ENCODE measurements around the gene DROSHA. TPM values are rescaled to one million over a fixed set of nuclear protein-coding genes. Genes with fewer than 3 reads are reported as not detected.

The DROSHA gene
- polyA plus RNA-seq, 3 donors, result 2.2 to 12.6 (median 7.6) TPM

GRCh38 chr5:31421806-31422586 is 109.9 kb downstream of the DROSHA start:
- peaks cover 50% of the 10 kb centered on the region in 2 donors for H3K36me3 Mint-ChIP-seq
- H3K4me3 Mint-ChIP-seq, result no peak overlapping the region
- 86% methylated on average over 1 of the region's 7 CpGs for WGBS (ENCODE audit: insufficient coverage)

DNA sequence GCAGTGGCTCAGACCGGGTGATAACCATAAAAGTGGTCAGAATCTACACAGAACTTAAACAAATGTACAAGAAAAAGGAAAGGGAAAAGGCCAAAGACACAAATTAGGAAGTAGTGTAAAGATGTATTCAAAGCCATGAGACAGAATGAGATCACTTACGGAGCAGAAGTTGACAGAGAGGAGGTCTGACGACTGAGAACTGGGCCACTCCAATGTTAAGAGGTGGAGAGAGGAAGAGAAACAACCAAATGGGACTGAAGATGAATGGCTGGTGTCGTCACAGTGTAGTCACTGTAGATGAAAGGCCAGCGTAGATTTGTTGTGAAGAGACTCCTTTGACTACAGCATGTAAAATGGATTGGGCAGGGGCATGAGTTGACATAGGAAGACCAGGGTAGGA is 114.4 kb downstream of the DROSHA start:
- 70% methylated on average over 3 of the region's 5 CpGs for WGBS (ENCODE audit: insufficient coverage)
- Mint-ChIP-seq H3K4me3 (no peak overlapping the region), H3K4me1 (no peaks in the 10 kb centered on the region), H3K27me3 (ENCODE audit: low read depth in 3 of 3) (no peaks in the 10 kb centered on the region), H3K27ac (no peak overlapping the region), H3K9me3 (peaks cover 0 to 2% (median 0%) of the 10 kb centered on the region in 7 donors), H3K36me3 (peaks cover 40% of the 10 kb centered on the region in 2 donors)
- Histone ChIP-seq H3K4me1 (ENCODE audit: control insufficient read depth in 1 of 2, insufficient read depth in 2 of 2, low read length in 2 of 2) (no peaks in the 10 kb centered on the region), H3K27ac (ENCODE audit: low read depth in 1 of 2, low read length in 2 of 2) (no peak overlapping the region), H4K20me1 (ENCODE audit: insufficient read depth, low read length) (no peaks in the 10 kb centered on the region), H3K36me3 (replicated peaks in 1 of 2; ENCODE audit: control insufficient read depth in 1 of 2, insufficient read depth in 2 of 2, low read length in 2 of 2) (peaks cover 57 to 95% of the 10 kb centered on the region in 2 donors), H3K9ac (ENCODE audit: insufficient read depth, low read length, poor library complexity, severe bottlenecking) (no peak overlapping the region), H3K79me2 (ENCODE audit: insufficient read depth, low read length) (no peaks in the 10 kb centered on the region), H3K9me3 (replicated peaks in 1 of 2; ENCODE audit: control insufficient read depth in 1 of 2, insufficient read depth in 1 of 2, low read length in 2 of 2) (no peaks in the 10 kb centered on the region), H3K27me3 (ENCODE audit: control insufficient read depth in 2 of 2, insufficient read depth in 2 of 2, low read length in 2 of 2) (no peaks in the 10 kb centered on the region), H2AFZ (ENCODE audit: insufficient read depth, low read depth, low read length, poor library complexity, severe bottlenecking) (no peak overlapping the region), H3K4me2 (replicated peaks; ENCODE audit: extremely low read depth, low read length, poor library complexity, severe bottlenecking) (no peak overlapping the region), H3K4me3 (replicated peaks in 1 of 3; ENCODE audit: low read depth in 2 of 3, low read length in 3 of 3) (no peak overlapping the region)
- TF ChIP-seq, protein P1, sequence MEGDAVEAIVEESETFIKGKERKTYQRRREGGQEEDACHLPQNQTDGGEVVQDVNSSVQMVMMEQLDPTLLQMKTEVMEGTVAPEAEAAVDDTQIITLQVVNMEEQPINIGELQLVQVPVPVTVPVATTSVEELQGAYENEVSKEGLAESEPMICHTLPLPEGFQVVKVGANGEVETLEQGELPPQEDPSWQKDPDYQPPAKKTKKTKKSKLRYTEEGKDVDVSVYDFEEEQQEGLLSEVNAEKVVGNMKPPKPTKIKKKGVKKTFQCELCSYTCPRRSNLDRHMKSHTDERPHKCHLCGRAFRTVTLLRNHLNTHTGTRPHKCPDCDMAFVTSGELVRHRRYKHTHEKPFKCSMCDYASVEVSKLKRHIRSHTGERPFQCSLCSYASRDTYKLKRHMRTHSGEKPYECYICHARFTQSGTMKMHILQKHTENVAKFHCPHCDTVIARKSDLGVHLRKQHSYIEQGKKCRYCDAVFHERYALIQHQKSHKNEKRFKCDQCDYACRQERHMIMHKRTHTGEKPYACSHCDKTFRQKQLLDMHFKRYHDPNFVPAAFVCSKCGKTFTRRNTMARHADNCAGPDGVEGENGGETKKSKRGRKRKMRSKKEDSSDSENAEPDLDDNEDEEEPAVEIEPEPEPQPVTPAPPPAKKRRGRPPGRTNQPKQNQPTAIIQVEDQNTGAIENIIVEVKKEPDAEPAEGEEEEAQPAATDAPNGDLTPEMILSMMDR (IDR thresholded peaks at IDR 0.05), result no peak
- intact Hi-C loops (cut with micrococcal nuclease), result no loop called here
- DNase-seq, result no peak

More at GRCh38 chr5:31421806-31422586, 109.9 kb downstream of the DROSHA start:
- Histone ChIP-seq H3K4me2 (replicated peaks; ENCODE audit: extremely low read depth, low read length, poor library complexity, severe bottlenecking) (no peak overlapping the region), H2AFZ (ENCODE audit: insufficient read depth, low read depth, low read length, poor library complexity, severe bottlenecking) (no peak overlapping the region), H3K9ac (ENCODE audit: insufficient read depth, low read length, poor library complexity, severe bottlenecking) (no peak overlapping the region), H4K20me1 (ENCODE audit: insufficient read depth, low read length) (no peaks in the 10 kb centered on the region), H3K79me2 (ENCODE audit: insufficient read depth, low read length) (no peaks in the 10 kb centered on the region), H3K36me3 (replicated peaks in 1 of 2; ENCODE audit: control insufficient read depth in 1 of 2, insufficient read depth in 2 of 2, low read length in 2 of 2) (peaks cover 44 to 91% of the 10 kb centered on the region in 2 donors), H3K27ac (ENCODE audit: low read depth in 1 of 2, low read length in 2 of 2) (no peak overlapping the region), H3K27me3 (ENCODE audit: control insufficient read depth in 2 of 2, insufficient read depth in 2 of 2, low read length in 2 of 2) (no peaks in the 10 kb centered on the region), H3K4me1 (ENCODE audit: control insufficient read depth in 1 of 2, insufficient read depth in 2 of 2, low read length in 2 of 2) (no peaks in the 10 kb centered on the region), H3K9me3 (replicated peaks in 1 of 2; ENCODE audit: control insufficient read depth in 1 of 2, insufficient read depth in 1 of 2, low read length in 2 of 2) (no peaks in the 10 kb centered on the region), H3K4me3 (replicated peaks in 1 of 3; ENCODE audit: low read depth in 2 of 3, low read length in 3 of 3) (no peak overlapping the region)
- intact Hi-C loops (cut with micrococcal nuclease), result no loop called here
- Mint-ChIP-seq H3K27me3 (ENCODE audit: low read depth in 3 of 3) (no peaks in the 10 kb centered on the region), H3K27ac (no peak overlapping the region), H3K4me1 (no peaks in the 10 kb centered on the region), H3K9me3 (peaks cover 0 to 2% (median 0%) of the 10 kb centered on the region in 7 donors)
- no peak for DNase-seq
- TF ChIP-seq, protein P1 (IDR thresholded peaks at IDR 0.05), result no peak
